Panc1 (cell line): ENCODE measurements around the gene DEPDC5. TPM values are rescaled to one million over a fixed set of nuclear protein-coding genes. Genes with fewer than 3 reads are reported as not detected.

Source experiments
- ATAC-seq: fragments of 200-7000 bp; cut with Tn5 transposase; 2 replicates; pipeline ENCODE4 v1.9.1; 2020; ENCODE audit warnings: mild to moderate bottlenecking, moderate library complexity
- BruUV-seq: library from RNA; stranded (reverse); fragments of 400-500 nt; replicated peaks from 2 replicates; lab custom pipeline; 2021; lab: Mats Ljungman, UMichigan
- CTCF ChIA-PET: fragments of 300-600 bp; sonication (Branson Sonifier 250); formaldehyde crosslinking; loops from one replicate; lab custom pipeline; 2022; ENCODE audit warnings: antibody characterized with exemption; lab: Charles Lee
- POLR2A ChIA-PET: fragments of 300-600 bp; sonication (Branson Sonifier 250); formaldehyde crosslinking; loops from one replicate; lab custom pipeline; 2022; ENCODE audit warnings: antibody characterized with exemption; lab: Charles Lee
- DNase-seq: peaks from one replicate; pipeline ENCODE4 v3.0.0-alpha.2; 2010; ENCODE audit warnings: low read depth, low spot score
- H3K27ac ChIP-seq: 2 replicates; pipeline ENCODE4 v1.5.1; 2011; ENCODE audit warnings: mild to moderate bottlenecking, low read length, inconsistent platforms
- H3K27me3 ChIP-seq: fragments of 200-500 bp; sonication (Bioruptor generic); 2 replicates; pipeline ENCODE4 v1.6.0; 2014; ENCODE audit warnings: low read length, inconsistent platforms; ENCODE audit not compliant: control insufficient read depth, insufficient read depth
- H3K36me3 ChIP-seq: fragments of 200-500 bp; sonication (Bioruptor generic); 2 replicates; pipeline ENCODE4 v1.5.1; 2014; ENCODE audit warnings: inconsistent platforms, mild to moderate bottlenecking, low read length, moderate library complexity; ENCODE audit not compliant: control insufficient read depth, insufficient read depth
- H3K4me1 ChIP-seq: 2 replicates; pipeline ENCODE4 v1.5.1; 2011; ENCODE audit warnings: inconsistent platforms, mild to moderate bottlenecking, low read length, moderate library complexity; ENCODE audit not compliant: control insufficient read depth, insufficient read depth
- H3K4me3 ChIP-seq, 2 experiments: 2 replicates each; pipeline ENCODE4 v1.5.1; 2011 to 2012; ENCODE audit warnings: low read depth in 2 of 2, low read length in 2 of 2, mild to moderate bottlenecking in 2 of 2, inconsistent platforms in 1 of 2, moderate library complexity in 1 of 2
- H3K9me3 ChIP-seq: fragments of 200-500 bp; sonication (Bioruptor generic); 2 replicates; pipeline ENCODE4 v1.5.1; 2014; ENCODE audit warnings: low read depth, mild to moderate bottlenecking, inconsistent platforms, low read length, moderate library complexity; ENCODE audit not compliant: control insufficient read depth, insufficient read depth
- POLR2AphosphoS5 ChIP-seq: IDR thresholded peaks from 2 replicates; pipeline ENCODE4 v1.6.1; 2012; ENCODE audit warnings: mild to moderate bottlenecking, low read depth, low read length, moderate library complexity
- SIN3A ChIP-seq: IDR thresholded peaks from 2 replicates; pipeline ENCODE4 v1.6.1; 2012; ENCODE audit warnings: low read depth, mild to moderate bottlenecking, low read length, moderate library complexity, borderline replicate concordance; ENCODE audit not compliant: insufficient read depth
- TCF7L2 ChIP-seq: IDR thresholded peaks from 2 replicates; pipeline ENCODE4 v1.6.1; 2011; ENCODE audit warnings: mild to moderate bottlenecking, low read depth, low read length, inconsistent platforms
- in situ Hi-C: cut with HindIII; loops from 2 replicates; pipeline ENCODE4 v1.10.0; 2016; ENCODE audit warnings: low sequenced_read_pairs, low pct_unique_long_range_greater_than_20kb
- intact Hi-C: fragments of 100-400 bp; cut with micrococcal nuclease; formaldehyde crosslinking; loops from one replicate; pipeline ENCODE4 v1.10.0; 2022; ENCODE audit not compliant: unreplicated experiment
- total RNA-seq: library from RNA; stranded (reverse); gene quantifications from one replicate; pipeline ENCODE4 v1.2.1, GENCODE V29; 2021; ENCODE audit not compliant: unreplicated experiment
- TF ChIP-seq, protein P1 (sequence below): fragments of 450-650 bp; IDR thresholded peaks from 2 replicates; pipeline ENCODE4 v1.5.1; 2017; ENCODE audit warnings: mild to moderate bottlenecking
- TF ChIP-seq, protein P2 (sequence below), 2 experiments: IDR thresholded peaks; 2 replicates each; pipeline ENCODE4 v1.6.1; 2011 to 2012; ENCODE audit warnings: low read depth in 2 of 2, control low read depth in 1 of 2, low read length in 1 of 2, mild to moderate bottlenecking in 1 of 2, moderate library complexity in 1 of 2; ENCODE audit not compliant: insufficient read depth in 1 of 2

Gene DEPDC5
- total RNA-seq, 1 experiment from 2014 or later = 20.2 TPM

DNA sequence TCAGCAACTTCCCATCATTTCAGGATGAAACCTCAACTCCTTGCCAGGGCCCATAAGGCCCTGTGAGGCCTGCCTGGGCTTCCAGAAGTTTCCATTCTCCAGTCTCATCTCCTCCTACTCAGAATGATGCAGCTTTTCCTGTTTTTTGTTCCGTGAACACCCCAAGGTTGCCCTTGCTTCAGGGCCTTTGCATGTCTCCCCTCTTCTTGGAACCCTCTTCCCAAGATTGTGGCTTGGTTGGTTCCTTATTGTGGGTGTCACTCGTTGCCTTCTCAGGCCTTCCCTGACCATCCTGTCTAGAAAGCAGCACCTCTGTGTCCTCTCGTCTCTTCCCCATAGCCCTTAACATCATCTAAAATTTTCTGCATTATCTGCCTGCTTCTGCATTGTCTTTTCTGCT lies 167.3 kb downstream of the DEPDC5 start:
- ChIA-PET CTCF (no interaction called here), POLR2A (interaction anchor here (0.6 kb wide), 1 partner anchor 23 kb away, joined by 4 read pairs; the partner anchor contains the start of gene YWHAH)
- in situ Hi-C loops (no loop called here), intact Hi-C loops (no loop called here)
- no peaks in the 10 kb centered on the region for H3K9me3 ChIP-seq
- no peaks in the 10 kb centered on the region for H3K36me3 ChIP-seq
- no peak for TF ChIP-seq POLR2AphosphoS5
- TF ChIP-seq, protein P1, sequence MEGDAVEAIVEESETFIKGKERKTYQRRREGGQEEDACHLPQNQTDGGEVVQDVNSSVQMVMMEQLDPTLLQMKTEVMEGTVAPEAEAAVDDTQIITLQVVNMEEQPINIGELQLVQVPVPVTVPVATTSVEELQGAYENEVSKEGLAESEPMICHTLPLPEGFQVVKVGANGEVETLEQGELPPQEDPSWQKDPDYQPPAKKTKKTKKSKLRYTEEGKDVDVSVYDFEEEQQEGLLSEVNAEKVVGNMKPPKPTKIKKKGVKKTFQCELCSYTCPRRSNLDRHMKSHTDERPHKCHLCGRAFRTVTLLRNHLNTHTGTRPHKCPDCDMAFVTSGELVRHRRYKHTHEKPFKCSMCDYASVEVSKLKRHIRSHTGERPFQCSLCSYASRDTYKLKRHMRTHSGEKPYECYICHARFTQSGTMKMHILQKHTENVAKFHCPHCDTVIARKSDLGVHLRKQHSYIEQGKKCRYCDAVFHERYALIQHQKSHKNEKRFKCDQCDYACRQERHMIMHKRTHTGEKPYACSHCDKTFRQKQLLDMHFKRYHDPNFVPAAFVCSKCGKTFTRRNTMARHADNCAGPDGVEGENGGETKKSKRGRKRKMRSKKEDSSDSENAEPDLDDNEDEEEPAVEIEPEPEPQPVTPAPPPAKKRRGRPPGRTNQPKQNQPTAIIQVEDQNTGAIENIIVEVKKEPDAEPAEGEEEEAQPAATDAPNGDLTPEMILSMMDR = no peak
- TF ChIP-seq SIN3A = no peak
- no peak for TF ChIP-seq TCF7L2
- TF ChIP-seq, protein P2, sequence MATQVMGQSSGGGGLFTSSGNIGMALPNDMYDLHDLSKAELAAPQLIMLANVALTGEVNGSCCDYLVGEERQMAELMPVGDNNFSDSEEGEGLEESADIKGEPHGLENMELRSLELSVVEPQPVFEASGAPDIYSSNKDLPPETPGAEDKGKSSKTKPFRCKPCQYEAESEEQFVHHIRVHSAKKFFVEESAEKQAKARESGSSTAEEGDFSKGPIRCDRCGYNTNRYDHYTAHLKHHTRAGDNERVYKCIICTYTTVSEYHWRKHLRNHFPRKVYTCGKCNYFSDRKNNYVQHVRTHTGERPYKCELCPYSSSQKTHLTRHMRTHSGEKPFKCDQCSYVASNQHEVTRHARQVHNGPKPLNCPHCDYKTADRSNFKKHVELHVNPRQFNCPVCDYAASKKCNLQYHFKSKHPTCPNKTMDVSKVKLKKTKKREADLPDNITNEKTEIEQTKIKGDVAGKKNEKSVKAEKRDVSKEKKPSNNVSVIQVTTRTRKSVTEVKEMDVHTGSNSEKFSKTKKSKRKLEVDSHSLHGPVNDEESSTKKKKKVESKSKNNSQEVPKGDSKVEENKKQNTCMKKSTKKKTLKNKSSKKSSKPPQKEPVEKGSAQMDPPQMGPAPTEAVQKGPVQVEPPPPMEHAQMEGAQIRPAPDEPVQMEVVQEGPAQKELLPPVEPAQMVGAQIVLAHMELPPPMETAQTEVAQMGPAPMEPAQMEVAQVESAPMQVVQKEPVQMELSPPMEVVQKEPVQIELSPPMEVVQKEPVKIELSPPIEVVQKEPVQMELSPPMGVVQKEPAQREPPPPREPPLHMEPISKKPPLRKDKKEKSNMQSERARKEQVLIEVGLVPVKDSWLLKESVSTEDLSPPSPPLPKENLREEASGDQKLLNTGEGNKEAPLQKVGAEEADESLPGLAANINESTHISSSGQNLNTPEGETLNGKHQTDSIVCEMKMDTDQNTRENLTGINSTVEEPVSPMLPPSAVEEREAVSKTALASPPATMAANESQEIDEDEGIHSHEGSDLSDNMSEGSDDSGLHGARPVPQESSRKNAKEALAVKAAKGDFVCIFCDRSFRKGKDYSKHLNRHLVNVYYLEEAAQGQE (IDR thresholded peaks at IDR 0.05; ENCODE audit: insufficient read depth in 1 of 2, low read depth in 2 of 2, low read length in 1 of 2) = no peak
- DNase-seq = no peak
- no peaks in the 10 kb centered on the region for H3K27me3 ChIP-seq
- no peak for ATAC-seq
- H3K27ac ChIP-seq = no peak overlapping the region
- no peak overlapping the region for H3K4me3 ChIP-seq
- BruUV-seq = no TSS peak
- H3K4me1 ChIP-seq = no peaks in the 10 kb centered on the region

DNA sequence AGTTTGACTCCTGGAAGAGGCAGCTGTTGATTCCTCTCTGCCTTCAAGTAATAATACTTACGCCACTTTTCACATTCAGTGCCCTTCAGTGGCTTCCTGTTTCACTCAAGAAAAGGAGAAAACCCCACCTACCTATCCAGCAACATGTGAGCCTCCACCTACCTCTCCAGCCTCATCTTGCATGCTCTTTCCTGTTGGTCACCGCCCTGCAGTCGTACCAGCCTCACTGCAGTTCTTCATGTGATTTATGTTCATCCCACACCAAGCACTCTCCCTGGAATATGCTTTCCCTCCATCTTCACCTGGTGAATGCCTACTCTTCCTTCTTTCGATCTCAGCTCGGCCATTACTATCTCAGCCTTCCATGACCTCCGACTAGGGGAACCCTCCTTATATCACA lies 168.7 kb downstream of the DEPDC5 start:
- BruUV-seq = no TSS peak
- Histone ChIP-seq H3K4me3 (no peak overlapping the region), H3K36me3 (no peaks in the 10 kb centered on the region), H3K9me3 (no peaks in the 10 kb centered on the region), H3K27ac (no peak overlapping the region), H3K4me1 (no peaks in the 10 kb centered on the region), H3K27me3 (no peaks in the 10 kb centered on the region; the same call in 1 of the 2 replicates)
- in situ Hi-C loops = no loop called here
- POLR2A ChIA-PET = no interaction called here
- ATAC-seq (no peak), DNase-seq (no peak)
- CTCF ChIA-PET = no interaction called here
- no peak for TF ChIP-seq POLR2AphosphoS5
- intact Hi-C loops = no loop called here

DNA sequence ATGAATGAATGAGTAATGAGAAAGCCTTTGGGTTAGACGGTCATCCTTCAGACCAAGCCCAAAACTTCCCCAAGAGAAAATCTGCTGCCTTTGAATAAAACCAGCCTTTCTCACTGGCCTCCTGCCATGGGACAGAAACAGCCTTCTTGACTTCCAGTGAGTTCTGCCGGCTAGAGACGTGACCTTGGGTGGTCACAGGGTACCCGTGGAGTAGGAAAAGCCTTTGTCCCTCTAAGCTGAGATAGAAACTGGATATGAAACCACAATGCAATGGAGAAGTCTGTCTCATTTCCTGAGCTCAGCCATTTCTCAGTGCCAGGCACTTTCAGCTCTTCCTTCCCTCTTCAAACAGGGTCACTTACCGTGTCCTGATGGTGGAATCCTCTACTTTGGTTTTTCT lies 169.3 kb downstream of the DEPDC5 start:
- ATAC-seq = no peak
- ChIA-PET CTCF (no interaction called here), POLR2A (no interaction called here)
- intact Hi-C loops (no loop called here), in situ Hi-C loops (no loop called here)
- TF ChIP-seq, protein P1 = no peak
- no peak for TF ChIP-seq TCF7L2
- TF ChIP-seq SIN3A = no peak
- TF ChIP-seq, protein P2 (IDR thresholded peaks at IDR 0.05; ENCODE audit: insufficient read depth in 1 of 2, low read depth in 2 of 2, low read length in 1 of 2) = no peak
- no peak for TF ChIP-seq POLR2AphosphoS5
- no peaks in the 10 kb centered on the region; the same call in 1 of the 2 replicates for H3K27me3 ChIP-seq
- no peak for DNase-seq
- no TSS peak for BruUV-seq
- no peaks in the 10 kb centered on the region for H3K9me3 ChIP-seq
- H3K36me3 ChIP-seq = no peaks in the 10 kb centered on the region
- H3K27ac ChIP-seq = no peak overlapping the region
- H3K4me1 ChIP-seq = no peaks in the 10 kb centered on the region
- no peak overlapping the region for H3K4me3 ChIP-seq
